Prostate gland (tissue), 2 donors: ENCODE measurements around the gene CETP. TPM values are rescaled to one million over a fixed set of nuclear protein-coding genes. Genes with fewer than 3 reads are reported as not detected.

Experiments
- DNase-seq: peaks from one replicate; pipeline ENCODE4 v3.0.0-alpha.2; 2019; ENCODE audit warnings: low spot score
- H3K27ac ChIP-seq, 2 donors: fragments of 200-600 bp; sonication (generic); 2 replicates each; pipeline ENCODE4 v1.5.1; 2017 to 2019
- H3K27me3 ChIP-seq: fragments of 200-600 bp; sonication (generic); replicated peaks from 2 replicates; pipeline ENCODE4 v1.5.1; 2019; ENCODE audit not compliant: insufficient read depth
- H3K36me3 ChIP-seq, 2 donors: fragments of 200-600 bp; sonication (generic); 1 replicate in 1 of 2; 2 replicates in 1 of 2; pipeline versions ENCODE4 v1.5.1 to v1.8.1; 2017 to 2019
- H3K4me1 ChIP-seq: fragments of 200-600 bp; sonication (generic); replicated peaks from 2 replicates; pipeline ENCODE4 v1.5.1; 2019
- H3K4me3 ChIP-seq, 2 donors: fragments of 200-600 bp; sonication (generic); 2 replicates each; pipeline ENCODE4 v1.5.1; 2017 to 2019
- H3K9me3 ChIP-seq: fragments of 200-600 bp; sonication (generic); 2 replicates; pipeline ENCODE4 v1.5.1; 2017
- CTCF ChIP-seq, 4 experiments: fragments of 200-600 bp in 2 of 4; fragments of 450-650 bp in 2 of 4; sonication (generic) in 2 of 4; IDR thresholded peaks; 1 replicate in 3 of 4; 2 replicates in 1 of 4; pipeline ENCODE4 v1.5.1; 2016 to 2019; ENCODE audit warnings: antibody characterized with exemption in 4 of 4, mild to moderate bottlenecking in 2 of 4, moderate library complexity in 2 of 4
- POLR2A ChIP-seq: fragments of 450-650 bp; IDR thresholded peaks from one replicate; pipeline ENCODE4 v1.6.1; 2016; ENCODE audit warnings: antibody characterized with exemption, mild to moderate bottlenecking
- POLR2AphosphoS5 ChIP-seq: sonication (generic); formaldehyde crosslinking; IDR thresholded peaks from one replicate; pipeline ENCODE4 v1.6.1; 2017; ENCODE audit warnings: antibody characterized with exemption
- WGBS: methylation state at CpG from one replicate; pipeline ENCODE4 v1.1.5; 2018; 5-methylcytosine and 5-hydroxymethylcytosine counted together
- intact Hi-C: fragments of 100-400 bp; cut with DNase I; formaldehyde crosslinking; loops from one replicate; pipeline ENCODE4 v1.14.2; 2022
- total RNA-seq, 2 donors: library from RNA; depleted of rRNA; stranded (reverse); fragments of >200 nt; gene quantifications; one replicate each; pipeline ENCODE4 v1.1.0, GENCODE V29; 2016

Gene CETP
- total RNA-seq, 2 donors from 2014 or later, result 0.40 TPM; not detected in 1

- H3K27me3 ChIP-seq, result no peaks in the 10 kb centered on the region
- H3K9me3 ChIP-seq, result no peaks in the 10 kb centered on the region
- intact Hi-C loops, result no loop called here
- no peak for DNase-seq
- no peaks in the 10 kb centered on the region for H3K36me3 ChIP-seq
- WGBS, result 94% methylated on average over 2 of the region's 2 CpGs
- no peak overlapping the region for H3K4me3 ChIP-seq
- no peak overlapping the region for H3K27ac ChIP-seq
- H3K4me1 ChIP-seq, result no peaks in the 10 kb centered on the region
- no peak for TF ChIP-seq POLR2AphosphoS5
- no peak for TF ChIP-seq CTCF (IDR thresholded peaks at IDR 0.05)
- TF ChIP-seq POLR2A, result no peak
Observed at GRCh38 chr16:57013902-57014301, 52.2 kb downstream of the CETP start.

- Histone ChIP-seq H3K36me3 (no peaks in the 10 kb centered on the region), H3K4me3 (no peak overlapping the region), H3K4me1 (no peaks in the 10 kb centered on the region), H3K27ac (no peak overlapping the region), H3K9me3 (no peaks in the 10 kb centered on the region), H3K27me3 (no peaks in the 10 kb centered on the region)
- DNase-seq, result no peak
- WGBS, result 58% methylated on average over 6 of the region's 6 CpGs
- intact Hi-C loops, result no loop called here
- TF ChIP-seq POLR2A, result no peak
- TF ChIP-seq POLR2AphosphoS5, result no peak
- no peak for TF ChIP-seq CTCF (IDR thresholded peaks at IDR 0.05)
Observed at GRCh38 chr16:57016301-57016700, 54.6 kb downstream of the CETP start.

GRCh38 chr16:57016831-57017230, 55.1 kb downstream of the CETP start:
- Histone ChIP-seq H3K4me3 (no peak overlapping the region), H3K36me3 (no peaks in the 10 kb centered on the region), H3K27me3 (no peaks in the 10 kb centered on the region), H3K4me1 (no peaks in the 10 kb centered on the region), H3K27ac (no peak overlapping the region), H3K9me3 (no peaks in the 10 kb centered on the region)
- DNase-seq, result no peak
- intact Hi-C loops, result no loop called here
- TF ChIP-seq CTCF (IDR thresholded peaks at IDR 0.05) (no peak), POLR2AphosphoS5 (no peak), POLR2A (no peak)
- WGBS, result 83% methylated on average over 6 of the region's 6 CpGs

GRCh38 chr16:57017251-57017650, 55.5 kb downstream of the CETP start:
- Histone ChIP-seq H3K36me3 (no peaks in the 10 kb centered on the region), H3K9me3 (no peaks in the 10 kb centered on the region), H3K27me3 (no peaks in the 10 kb centered on the region), H3K4me3 (no peak overlapping the region), H3K27ac (no peak overlapping the region), H3K4me1 (no peaks in the 10 kb centered on the region)
- TF ChIP-seq CTCF (IDR thresholded peaks at IDR 0.05) (no peak), POLR2AphosphoS5 (no peak), POLR2A (no peak)
- 78% methylated on average over 1 of the region's 1 CpG for WGBS
- intact Hi-C loops, result no loop called here
- no peak for DNase-seq

GRCh38 chr16:57019746-57020145, 58.0 kb downstream of the CETP start:
- Histone ChIP-seq H3K9me3 (no peaks in the 10 kb centered on the region), H3K36me3 (no peaks in the 10 kb centered on the region), H3K4me3 (no peak overlapping the region), H3K27me3 (no peaks in the 10 kb centered on the region), H3K4me1 (no peaks in the 10 kb centered on the region), H3K27ac (no peak overlapping the region)
- 69% methylated on average over 2 of the region's 2 CpGs for WGBS
- intact Hi-C loops, result no loop called here
- TF ChIP-seq POLR2A, result no peak
- no peak for TF ChIP-seq POLR2AphosphoS5
- no peak for TF ChIP-seq CTCF (IDR thresholded peaks at IDR 0.05)
- DNase-seq, result no peak
